ENCODE data around the gene CRY2.

DNA sequence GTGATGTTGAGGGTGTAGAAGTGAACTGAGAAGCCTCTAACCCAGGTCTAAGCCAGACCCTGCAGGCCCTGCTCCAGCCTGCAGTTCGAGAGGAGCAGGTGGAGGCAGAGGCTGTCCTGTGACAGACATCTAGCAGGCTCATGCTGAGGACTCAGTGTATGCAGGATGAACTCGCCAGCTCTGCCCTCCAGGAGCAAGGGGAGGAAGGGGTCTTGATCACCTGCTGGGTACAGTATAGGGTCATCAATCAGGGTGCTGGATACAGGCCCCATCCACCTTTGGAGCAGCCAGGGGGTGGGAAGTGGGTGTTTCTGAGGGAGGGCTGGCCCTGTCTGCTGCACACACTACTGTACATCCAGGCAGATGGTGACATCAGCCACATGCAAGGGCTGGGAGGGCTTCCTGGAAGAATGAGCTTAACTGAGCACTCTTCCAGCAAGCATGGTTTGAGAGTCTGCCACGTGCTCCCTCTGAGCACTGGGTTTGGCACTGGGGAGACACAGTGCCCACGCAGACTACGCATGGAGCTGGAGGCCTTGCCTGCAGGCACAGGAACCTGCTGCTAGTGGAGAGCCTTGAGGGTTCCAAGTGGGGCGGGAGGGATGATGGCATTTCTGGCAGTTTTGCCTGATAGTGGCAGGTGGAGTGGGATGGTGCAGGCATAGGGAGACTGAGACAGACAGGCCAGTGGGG lies 47.4 kb downstream of the CRY2 start:
- TF ChIP-seq, protein P1, sequence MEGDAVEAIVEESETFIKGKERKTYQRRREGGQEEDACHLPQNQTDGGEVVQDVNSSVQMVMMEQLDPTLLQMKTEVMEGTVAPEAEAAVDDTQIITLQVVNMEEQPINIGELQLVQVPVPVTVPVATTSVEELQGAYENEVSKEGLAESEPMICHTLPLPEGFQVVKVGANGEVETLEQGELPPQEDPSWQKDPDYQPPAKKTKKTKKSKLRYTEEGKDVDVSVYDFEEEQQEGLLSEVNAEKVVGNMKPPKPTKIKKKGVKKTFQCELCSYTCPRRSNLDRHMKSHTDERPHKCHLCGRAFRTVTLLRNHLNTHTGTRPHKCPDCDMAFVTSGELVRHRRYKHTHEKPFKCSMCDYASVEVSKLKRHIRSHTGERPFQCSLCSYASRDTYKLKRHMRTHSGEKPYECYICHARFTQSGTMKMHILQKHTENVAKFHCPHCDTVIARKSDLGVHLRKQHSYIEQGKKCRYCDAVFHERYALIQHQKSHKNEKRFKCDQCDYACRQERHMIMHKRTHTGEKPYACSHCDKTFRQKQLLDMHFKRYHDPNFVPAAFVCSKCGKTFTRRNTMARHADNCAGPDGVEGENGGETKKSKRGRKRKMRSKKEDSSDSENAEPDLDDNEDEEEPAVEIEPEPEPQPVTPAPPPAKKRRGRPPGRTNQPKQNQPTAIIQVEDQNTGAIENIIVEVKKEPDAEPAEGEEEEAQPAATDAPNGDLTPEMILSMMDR (IDR thresholded peaks at IDR 0.05; ENCODE audit: low read depth, low read length) = no peak
- TF ChIP-seq POLR2A (IDR thresholded peaks at IDR 0.05; ENCODE audit: extremely low read depth, insufficient read length) (no peak), MYC (IDR thresholded peaks at IDR 0.05; ENCODE audit: low read depth, low read length) (no peak)
- TF ChIP-seq, protein P2, sequence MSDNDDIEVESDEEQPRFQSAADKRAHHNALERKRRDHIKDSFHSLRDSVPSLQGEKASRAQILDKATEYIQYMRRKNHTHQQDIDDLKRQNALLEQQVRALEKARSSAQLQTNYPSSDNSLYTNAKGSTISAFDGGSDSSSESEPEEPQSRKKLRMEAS (IDR thresholded peaks at IDR 0.05; ENCODE audit: low read depth, low read length) = no peak
